Measurements from ENCODE around the gene FRS3. TPM values are rescaled to one million over a fixed set of nuclear protein-coding genes. Genes with fewer than 3 reads are reported as not detected.
"Not testable (repeated sequence)": the region's sequence is repeated elsewhere in the genome, so short reads cannot be mapped to it uniquely, and the experiment has no call there.

FRS3 gene, protein sequence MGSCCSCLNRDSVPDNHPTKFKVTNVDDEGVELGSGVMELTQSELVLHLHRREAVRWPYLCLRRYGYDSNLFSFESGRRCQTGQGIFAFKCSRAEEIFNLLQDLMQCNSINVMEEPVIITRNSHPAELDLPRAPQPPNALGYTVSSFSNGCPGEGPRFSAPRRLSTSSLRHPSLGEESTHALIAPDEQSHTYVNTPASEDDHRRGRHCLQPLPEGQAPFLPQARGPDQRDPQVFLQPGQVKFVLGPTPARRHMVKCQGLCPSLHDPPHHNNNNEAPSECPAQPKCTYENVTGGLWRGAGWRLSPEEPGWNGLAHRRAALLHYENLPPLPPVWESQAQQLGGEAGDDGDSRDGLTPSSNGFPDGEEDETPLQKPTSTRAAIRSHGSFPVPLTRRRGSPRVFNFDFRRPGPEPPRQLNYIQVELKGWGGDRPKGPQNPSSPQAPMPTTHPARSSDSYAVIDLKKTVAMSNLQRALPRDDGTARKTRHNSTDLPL
- 2.0 and 3.5 TPM in 2 replicates for total RNA-seq
- 4.0 TPM for polyA plus RNA-seq (2012)

DNA sequence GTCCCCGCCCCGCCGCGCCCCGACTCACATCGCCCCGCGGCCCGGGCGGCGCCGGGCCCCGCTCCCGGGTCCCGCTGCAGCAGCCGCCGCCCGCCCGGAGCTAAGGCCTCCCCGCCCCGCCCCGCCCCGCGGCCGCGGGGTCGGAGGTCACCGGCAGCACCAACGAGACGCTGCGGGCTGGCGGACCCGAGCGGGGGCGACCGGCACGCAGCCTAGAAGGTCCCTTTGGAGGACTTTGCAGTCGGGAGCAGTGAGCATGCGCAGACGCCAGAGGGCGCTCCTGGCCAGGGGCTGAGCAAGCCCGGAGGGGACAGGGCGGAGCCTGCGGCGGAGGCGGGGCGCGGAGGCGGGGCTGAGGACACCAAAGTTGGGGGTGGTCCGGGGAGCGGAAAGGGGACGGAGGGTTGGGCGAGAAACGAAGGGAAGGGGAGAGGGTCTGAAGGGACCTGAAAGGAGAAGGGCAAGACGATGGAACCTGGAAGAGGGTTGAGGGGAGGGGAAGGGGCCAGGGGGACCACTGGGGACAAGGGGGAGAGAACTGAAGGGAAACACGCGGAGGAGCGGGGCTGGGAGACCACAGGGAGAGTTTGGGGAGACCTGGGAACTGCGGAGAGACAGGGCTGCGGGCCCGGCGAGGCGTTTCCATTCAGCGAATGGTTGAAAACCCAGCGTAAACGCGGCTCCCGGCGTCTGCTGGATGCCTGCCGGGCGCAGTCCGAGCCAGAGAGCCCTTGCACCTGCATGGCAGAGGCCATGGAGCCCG lies at the start of gene FRS3:
FRS3 (minus strand) TSS at position 113 of the 763 bp plus-strand sequence. CDS start 2,913 bp downstream, outside the sequence.
- peak; percentile 97 for DNase-seq (ENCODE audit: low read depth)

DNA sequence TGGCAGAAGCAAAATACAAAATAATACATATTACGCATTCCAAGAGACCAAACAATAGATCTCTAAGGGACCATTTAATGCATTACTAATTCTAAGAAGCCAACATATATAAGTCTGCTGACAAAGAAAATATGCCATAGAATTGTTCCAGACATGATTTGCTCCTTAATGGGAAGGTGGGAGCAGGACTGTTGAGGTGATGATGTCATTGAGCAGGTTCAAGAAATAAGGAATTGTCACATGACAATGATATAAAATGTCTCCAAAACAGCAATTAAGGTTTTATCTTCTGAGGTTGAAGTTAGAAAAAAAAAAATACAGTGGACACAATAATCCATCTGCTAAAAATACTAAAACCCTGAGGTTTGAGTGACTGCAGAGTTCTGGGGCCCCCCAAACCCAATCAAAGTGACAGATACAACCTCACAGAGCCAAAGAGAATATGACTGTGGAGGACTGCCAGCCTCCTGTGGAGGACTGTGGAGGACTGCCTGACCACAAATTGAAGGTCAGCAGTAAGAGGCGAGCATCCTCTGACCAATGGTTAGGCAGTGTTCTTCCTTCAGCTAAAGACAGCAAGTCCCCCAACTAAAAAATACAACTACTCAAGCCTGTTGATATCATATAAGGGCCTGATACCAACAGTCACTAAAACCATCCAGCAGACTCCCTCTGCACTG lies 46.8 kb upstream of the FRS3 start:
- no peak for DNase-seq (ENCODE audit: low read depth)

DNA sequence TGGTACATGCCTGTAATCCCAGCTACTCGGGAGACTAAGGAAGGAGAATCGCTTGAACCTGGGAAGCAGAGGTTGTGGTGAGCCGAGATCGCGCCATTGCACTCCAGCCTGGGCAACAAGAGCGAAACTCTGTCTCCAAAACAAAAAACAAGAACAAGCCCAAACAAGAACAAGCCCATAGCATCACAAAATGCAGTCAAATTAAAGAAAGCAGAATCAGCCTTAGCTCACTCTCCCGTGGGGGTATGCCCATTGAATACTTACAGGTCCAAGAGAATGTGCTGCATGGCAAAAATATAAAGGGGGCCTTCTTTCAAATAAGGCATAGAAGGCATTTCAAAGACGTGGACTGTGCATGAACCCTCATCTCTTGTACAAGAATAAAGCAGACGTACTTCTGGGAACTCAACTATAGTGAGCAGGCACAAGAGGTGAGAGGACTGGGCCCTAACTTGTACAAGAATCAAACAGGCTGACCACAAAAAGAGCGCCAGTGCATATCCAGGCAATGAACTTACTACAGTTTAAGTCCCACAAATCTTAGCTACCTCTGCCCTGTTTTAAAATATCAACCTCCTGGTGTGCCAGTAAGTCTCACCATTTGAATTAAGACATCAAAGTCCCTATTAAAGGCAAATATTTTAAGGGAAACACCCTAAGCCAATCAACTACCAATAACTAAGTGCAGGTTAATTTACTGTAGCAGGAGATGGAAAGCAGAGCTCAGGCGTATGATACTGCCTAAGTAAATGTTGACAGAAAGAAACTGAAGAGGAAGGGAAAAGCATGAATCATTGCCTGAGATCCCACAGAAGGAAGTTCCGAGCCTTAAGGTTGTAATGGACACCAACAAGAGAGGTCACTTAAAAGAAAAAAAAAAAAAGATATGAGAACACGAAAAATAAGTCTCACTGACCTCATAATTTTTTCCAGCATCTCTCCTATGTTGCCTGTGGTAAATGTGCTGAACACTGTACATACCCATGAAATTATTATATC lies 45.2 kb upstream of the FRS3 start:
- peak; percentile 53 for DNase-seq (ENCODE audit: low read depth)

DNA sequence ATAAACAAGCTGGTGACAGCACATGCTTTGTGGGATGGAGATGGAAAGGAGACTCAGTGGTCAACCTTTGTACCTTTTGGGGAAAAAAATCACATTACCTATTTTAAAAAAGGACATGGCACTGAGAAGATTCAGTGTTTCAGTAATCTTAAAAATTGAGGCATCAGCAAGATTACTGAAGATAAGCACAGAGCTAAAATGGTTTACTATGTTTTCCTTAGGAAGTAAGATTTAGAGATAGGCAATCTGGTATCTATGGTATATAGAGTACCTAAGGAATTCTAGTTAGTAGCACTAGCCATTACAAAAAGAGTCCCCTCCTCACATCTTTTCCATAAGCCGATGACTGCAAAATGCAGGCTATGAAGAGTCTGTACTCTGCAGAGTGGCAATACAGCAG lies 43.5 kb upstream of the FRS3 start:
- DNase-seq (ENCODE audit: low read depth): no peak

DNA sequence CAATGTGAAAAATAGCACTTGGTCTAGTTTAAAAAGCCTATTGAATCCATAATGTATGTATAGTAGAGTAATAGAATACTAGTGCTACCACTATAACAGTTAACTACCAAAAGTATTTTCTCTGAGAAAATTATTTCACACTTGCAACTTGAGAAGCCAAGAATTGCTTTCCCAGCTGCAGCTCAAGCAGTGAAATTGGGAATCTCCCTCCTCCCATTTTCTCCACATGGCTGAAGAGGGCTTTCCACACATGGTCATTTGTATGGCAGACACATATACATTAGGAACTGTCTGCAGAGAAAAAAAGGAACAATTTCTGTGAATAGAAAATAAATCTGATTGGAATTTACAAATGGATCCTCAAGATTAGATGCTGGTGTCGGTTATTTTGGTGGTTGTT lies 42.3 kb upstream of the FRS3 start:
- DNase-seq (ENCODE audit: low read depth): no peak

DNA sequence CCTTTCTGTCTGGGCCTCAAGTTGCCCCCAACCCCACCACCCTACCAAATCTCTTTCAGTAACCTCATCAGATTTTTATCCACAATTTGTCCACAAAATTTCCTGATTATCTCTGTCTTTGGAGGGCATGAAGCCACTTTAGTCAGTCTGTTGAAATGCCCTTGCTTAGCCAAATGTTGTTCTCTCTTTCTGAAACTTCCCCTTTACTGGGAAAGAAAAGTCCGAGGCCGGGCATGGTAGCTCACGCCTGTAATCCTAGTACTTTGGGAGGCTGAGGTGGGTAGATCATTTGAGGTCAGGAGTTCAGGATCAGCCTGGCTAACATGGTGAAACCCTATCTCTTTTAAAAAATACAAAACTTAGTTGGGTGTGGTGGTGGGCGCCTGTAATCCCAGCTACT lies 41.6 kb upstream of the FRS3 start:
- no peak for DNase-seq (ENCODE audit: low read depth)

DNA sequence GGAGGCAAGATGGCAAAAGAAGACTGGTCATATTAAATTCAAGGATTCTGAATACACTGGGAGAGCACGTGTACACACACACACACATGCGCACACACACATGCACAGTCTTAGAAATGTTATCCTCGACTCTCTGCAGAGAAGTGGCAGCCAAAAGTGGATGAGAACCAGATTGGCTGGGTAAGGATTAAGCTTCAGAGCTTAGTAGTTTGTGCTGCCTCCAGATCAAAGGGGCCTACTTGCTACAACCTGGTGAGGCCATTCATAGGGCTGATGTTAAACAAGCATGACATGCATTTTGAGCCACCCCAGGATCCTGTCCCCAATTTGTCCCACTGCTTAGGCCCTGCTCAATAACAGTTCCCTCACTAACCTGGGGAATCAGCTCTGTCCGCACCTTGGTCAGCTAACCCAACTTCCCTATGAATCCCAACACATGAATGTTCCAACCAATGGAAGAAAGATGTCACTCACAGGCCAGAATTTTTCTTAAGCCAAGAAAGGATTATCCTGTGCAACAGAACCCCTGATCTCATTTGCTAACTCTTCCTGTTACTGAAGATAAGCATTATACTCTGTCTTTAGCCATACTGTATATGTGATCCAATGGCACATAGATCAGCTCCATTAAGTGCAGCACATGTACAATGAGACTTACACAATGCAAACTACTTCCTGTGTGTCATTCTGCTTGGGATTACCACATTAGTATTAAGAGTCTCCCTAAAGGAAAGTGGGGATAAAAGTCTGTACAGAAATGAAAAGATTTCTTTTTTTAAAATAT lies 38.8 kb upstream of the FRS3 start:
- no peak for DNase-seq (ENCODE audit: low read depth)

DNA sequence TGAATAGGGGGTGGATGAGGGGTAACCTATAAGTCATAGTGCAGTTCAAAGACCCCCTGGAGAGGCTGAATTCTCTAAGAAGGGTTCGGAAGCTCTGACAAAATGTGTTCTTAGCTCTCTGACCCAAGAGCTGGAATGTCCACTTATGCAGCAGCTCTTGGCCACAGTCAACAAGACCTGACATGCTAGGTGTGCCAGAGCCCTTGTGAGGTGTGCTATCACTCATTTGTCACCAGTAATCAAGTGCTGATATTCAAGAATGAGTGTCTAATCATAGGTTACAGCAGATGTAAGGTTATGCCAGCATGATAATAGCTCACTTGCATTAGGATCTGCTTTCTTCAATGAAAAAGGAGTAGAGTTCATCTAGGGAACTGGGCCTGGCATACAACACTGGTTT lies 35.9 kb upstream of the FRS3 start:
- no peak for DNase-seq (ENCODE audit: low read depth)

DNA sequence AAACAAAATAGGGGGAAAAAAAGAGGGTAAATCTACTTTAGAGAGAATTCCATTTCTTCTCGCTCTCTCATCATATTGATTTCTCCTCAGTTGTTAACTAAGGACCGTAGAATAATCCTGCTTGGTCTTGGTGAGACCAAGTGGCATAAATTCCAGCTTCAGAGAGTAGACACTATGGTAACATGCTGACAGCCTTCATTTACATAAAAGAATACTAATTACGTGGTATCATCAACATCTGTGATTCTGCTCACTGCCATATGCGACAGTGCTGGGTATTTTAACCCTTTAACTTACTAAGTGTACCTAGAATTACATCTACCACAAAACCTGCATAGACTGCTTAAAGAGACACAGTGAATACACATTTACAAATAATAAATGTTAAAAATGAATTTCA lies 34.9 kb upstream of the FRS3 start:
- DNase-seq (ENCODE audit: low read depth): no peak

DNA sequence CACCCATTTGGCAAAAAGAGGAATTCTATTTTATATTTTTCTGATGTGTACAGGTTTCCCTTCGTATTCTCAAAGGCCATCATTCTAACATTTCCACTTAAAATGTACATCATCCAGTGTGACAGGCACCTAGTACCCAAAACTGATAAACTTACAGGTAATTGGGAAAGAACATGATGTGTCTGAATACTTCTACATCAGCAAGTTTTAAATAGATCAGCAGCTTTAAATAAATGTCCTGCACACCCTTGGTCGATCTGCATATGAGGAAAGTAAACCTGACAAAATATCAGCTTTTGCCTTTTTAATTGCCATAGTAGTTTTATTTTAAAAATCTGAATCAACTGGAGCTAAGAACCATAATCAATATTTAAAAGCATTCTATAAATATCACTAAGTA lies 34.3 kb upstream of the FRS3 start:
- no peak for DNase-seq (ENCODE audit: low read depth)

DNA sequence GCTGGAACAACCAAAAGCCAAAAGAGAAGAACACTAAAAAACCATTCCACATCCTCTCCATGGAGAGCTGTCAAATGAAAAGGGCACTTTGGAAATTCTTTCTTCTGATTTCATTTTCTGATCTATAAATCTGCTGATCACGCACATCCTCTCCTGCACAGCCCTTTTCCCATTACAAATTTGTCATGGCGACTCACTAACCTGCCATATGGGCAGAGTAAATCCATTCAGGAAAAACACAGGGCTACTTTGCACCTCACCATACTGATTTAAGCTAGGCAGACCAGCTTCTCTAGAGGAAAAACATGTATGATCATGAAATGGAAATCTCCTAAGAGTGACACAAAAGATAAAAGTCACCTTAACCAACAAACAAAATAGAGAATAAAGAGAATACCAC lies 33.8 kb upstream of the FRS3 start:
- no peak for DNase-seq (ENCODE audit: low read depth)

DNA sequence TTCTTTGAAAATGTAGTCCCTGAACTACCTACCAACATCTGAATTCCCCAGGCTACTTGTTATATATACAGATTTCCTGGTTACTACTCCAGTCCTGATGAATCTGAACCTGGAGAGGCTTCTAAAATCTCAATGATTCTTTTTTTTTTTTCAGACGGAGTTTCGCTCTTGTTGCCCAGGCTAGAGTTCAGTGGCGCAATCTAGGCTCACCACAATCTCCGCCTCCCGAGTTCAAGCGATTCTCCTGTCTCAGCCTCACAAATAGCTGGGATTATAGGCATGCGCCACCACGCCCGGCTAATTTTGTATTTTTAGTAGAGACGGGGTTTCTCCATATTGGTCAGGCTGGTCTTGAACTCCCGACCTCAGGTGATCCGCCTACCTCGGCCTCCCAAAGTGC lies 32.2 kb upstream of the FRS3 start:
- DNase-seq (ENCODE audit: low read depth): not testable (repeated sequence)

DNA sequence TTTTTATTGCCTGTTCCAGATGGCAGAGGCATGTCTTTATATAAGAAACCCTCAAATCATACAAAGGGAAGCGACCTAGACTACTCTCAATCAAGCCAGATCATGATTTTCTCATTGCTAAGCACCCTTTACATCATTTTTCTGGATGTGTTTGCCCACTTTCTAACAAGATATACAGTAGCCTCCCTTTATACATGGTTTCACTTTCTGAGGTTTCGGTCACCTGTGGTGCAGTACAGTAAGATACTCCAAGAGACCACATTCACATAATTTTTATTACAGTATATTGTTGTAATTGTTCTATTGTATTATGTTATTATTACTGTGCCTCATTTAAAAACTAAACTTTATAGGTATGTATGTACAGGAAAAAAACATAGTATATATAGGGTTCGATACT lies 31.4 kb upstream of the FRS3 start:
- DNase-seq (ENCODE audit: low read depth): no peak

DNA sequence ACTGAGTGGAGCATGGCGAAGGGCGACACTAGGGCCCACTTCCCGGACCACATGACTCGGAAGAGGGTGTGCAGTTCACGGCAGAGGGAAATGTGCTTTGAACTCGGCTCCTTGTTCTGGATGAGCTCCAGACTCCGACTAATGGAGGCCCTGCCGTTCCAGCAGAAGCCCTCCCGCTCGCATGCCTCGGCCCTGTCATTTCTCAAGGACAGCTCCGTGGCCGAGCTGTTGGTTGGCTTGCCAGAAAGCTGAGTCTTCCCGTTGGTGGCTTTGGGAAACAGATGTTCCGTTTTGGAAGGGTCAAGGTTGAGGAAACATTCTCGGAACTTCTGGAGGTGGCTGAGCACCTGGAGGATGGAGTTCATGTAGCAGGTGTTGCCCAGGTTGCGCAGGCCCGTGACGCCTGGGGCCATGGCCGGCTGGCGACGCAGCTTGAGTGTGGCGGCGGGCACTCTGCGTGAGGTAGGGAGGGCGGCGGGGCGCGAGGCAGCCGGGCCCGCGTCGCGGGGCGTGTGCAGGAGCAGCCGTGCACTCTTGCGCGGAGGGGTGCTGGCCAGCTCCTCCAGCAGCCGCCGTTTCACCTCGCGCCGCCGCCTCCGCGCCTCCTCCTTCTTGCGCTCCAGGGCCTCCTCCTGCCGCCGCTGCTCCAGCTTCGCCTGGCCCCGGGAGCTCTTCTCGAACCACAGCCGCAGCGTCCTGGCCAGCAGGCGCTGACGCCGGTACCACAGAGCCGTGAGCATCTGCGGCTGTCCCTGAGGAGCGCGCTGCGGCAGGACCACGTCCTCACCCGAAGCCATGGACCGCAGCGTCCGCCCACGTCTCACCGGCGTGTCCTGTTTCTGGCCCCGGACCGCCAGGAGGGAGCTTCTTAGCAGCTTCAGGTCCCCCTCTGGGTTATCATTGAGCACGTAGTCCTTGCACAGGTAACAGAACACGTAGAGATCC lies 26.4 kb upstream of the FRS3 start:
- DNase-seq (ENCODE audit: low read depth): no peak

DNA sequence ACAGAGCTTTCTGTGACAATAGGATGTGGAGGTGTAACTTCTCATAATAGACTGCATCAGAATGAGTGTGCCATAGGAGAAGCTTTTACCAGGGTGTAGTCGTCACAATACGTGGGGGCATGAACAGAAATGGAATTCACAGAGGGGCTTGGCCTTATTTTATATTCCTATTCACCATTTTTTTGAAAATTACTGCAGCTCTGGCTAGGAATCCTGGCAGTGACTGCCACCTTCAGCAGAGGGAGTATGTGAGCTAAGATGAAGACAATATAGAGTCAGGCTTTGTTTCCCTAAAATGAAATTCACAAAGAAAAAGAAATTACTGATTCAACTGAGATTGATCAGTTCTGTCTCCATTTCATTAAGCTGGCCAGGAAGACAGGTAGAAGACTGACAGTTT lies 21.7 kb upstream of the FRS3 start:
- peak; percentile 29 for DNase-seq (ENCODE audit: low read depth)

DNA sequence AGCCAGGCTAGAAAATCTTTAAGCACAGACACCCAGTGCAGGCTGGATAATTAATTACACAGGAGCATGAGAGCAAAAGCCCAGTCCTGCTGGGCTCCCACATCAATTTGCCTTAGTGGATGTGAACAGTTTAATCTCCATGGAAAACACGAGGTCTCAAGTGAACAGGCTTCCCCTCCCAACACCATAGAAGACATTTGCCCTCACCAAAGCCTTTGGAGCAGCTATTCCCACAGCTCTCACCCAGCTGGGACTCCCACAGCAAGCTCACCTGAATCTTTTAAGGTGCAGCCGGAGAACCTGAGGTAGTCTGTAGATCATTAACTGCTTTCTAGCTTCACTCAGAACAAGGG lies 19.8 kb upstream of the FRS3 start:
- no peak for DNase-seq (ENCODE audit: low read depth)

DNA sequence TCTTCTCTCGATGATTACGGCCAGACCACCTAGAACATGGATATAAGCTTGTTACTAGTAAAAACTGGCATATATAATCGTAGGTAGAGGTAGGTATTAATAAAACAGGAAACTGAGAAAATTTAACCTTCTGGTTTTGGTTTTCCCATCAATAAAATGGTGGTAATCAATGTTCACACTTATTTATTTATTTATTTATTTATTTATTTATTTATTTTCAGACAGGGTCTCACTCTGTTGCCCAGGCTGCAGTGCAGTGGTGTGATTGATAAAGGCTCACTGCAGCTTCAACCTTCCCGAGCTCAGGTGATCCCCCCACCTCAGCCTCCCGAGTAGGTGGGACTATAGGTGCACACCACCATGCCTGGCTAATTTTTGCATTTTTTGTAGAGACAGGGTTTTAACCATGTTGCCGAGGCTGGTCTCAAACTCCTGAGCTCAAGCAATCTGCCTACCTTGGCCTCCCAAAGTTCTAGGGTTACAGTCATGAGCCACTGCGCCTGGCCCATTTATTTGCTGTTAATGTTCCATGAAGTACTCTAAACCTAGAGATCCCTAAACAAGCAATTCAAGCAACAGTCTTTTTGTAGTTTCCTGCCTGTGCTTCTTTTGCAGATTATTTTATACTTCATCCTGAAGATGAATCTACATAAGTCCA lies 19.3 kb upstream of the FRS3 start:
- DNase-seq (ENCODE audit: low read depth): no peak

DNA sequence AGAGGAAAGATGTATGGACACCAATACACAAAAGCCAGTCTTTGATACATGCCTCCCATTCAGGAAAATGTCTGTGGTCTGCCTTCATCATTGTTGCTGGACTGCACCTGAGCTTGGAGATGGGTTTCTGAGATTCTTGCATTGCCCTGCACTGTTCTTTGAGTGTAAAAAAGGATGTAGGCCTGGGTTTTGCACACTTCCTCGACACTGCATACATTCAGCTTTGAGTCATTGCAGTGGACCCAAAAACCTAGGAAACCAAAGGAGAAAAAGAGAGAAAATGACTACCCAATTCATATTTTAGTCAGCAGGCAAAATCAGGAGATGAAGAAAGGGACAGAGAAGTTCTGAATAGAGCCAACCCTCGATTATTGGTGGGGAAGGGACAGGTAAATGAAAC lies 16.8 kb upstream of the FRS3 start:
- no peak for DNase-seq (ENCODE audit: low read depth)
